Stimulated activated CD4-positive, alpha-beta T cell treated with anti-CD3 and anti-CD28 coated beads, Interleukin-1b, Interleukin-23, amount 100 ng/mL, for 4 hours (primary cell): ENCODE measurements around the gene USP7.
"Not testable (repeated sequence)": the region's sequence is repeated elsewhere in the genome, so short reads cannot be mapped to it uniquely, and the experiment has no call there.

ENCODE experiments used
- DNase-seq, 2 donors: peaks; one replicate each; pipeline ENCODE4 v3.0.0-alpha.2; 2020; ENCODE audit warnings: low read depth in 2 of 2

USP7 gene

GRCh38 chr16:8924214-8924613 lies 39.5 kb downstream of the USP7 start:
- no peak for DNase-seq

- no peak for DNase-seq
These were observed 40.5 kb downstream of the USP7 start for GRCh38 chr16:8923199-8923598.

DNA sequence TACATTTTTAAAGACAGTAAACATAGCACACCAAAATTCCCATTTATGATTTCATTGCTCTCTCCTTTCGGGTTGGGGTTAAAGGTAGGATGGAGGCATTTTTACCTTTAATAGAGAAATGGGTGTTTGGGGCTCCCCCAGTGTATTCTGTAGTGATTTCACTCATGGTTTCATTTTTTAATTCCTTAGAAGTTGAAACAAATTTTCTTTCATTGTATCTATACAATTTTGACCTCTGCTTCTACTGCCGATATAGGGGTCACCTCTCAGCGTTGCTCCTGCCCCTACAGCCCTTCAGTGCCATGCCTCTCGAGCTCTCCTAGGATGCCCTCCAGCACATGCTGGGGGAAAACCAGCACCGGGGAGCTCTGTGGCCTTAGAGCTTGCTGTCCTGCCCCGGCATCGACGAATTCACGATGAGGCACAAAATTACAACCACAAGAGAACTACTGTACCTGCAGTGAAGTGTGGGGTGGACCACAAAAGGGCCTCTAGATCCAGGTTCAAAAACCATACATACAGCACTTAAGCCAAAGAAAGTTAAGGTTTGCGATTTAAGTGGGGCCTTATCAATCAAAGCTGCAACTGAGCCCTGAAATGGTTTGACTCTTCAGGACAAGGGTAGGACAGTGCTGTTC lies 42.2 kb downstream of the USP7 start:
- DNase-seq: no peak

- no peak for DNase-seq
These were observed 42.9 kb downstream of the USP7 start for GRCh38 chr16:8920645-8921346.

- no peak for DNase-seq
These were observed 43.7 kb downstream of the USP7 start for GRCh38 chr16:8919934-8920462.

DNA sequence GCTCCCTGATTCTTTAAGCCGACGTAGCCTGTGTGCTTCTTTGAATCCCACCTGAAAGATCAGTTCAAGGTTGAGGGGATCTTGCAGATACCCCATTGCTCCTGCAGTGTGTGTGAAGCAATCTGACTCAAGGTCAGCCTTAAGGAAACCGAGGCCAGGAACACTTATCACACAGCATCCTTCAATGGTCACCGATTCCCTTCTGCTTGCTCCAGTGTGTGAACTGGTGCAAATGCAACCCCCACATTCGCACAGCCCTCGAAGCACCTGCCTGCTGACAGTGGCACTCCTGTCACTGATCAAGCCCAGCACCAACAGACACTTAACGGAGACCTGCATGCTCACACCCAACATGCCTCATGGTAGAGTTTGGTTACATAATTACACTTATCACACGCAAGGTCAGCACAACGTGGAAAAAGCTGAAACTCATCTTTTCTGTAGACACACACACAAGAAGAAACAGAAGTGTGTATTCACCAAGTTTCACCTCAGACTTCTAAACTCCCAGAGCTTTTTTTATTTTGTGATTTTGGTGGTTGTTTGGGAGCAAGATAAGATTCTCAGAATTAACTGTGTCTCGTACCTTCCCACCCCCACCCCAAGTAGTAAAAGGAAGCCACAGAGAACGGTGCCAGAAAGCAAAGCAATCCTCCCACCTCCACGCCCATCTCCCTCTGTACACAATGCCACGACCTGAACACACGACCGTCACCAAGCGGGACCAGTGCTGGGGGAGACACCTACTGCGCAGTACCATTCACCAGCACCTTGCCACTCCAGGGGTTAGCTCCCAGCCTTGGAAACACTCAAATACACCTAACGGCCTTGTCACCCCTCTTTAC lies 44.4 kb downstream of the USP7 start:
- no peak for DNase-seq

GRCh38 chr16:8917336-8917735 lies 46.4 kb downstream of the USP7 start:
- DNase-seq: not testable (repeated sequence)

- no peak for DNase-seq
These were observed 47.0 kb downstream of the USP7 start for GRCh38 chr16:8916541-8917225.

- DNase-seq: no peak
These were observed 47.9 kb downstream of the USP7 start for GRCh38 chr16:8915722-8916301.

DNA sequence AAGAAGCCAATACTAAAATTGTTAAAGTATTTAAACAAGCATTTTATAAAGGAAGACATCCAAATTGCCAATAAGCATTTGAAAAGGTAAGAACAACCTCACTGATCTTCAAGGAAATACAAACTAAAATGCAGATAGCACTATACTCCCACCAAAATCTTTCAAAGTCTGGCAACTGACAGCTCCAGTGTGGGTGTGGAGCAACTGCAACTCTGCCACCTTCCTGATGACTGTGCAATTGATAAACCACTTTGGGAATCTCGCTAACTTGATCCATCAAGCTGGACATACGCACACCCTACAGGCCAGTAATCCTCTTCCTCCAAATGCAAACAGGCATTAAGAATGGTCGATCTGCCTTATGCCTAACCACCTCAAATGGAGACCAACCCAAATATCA lies 49.6 kb downstream of the USP7 start:
- no peak for DNase-seq

GRCh38 chr16:8912793-8913192 lies 50.9 kb downstream of the USP7 start:
- no peak for DNase-seq

- DNase-seq: no peak
These were observed 52.9 kb downstream of the USP7 start for GRCh38 chr16:8910811-8911210.

GRCh38 chr16:8908810-8909468 lies 54.8 kb downstream of the USP7 start:
- DNase-seq: no peak

DNA sequence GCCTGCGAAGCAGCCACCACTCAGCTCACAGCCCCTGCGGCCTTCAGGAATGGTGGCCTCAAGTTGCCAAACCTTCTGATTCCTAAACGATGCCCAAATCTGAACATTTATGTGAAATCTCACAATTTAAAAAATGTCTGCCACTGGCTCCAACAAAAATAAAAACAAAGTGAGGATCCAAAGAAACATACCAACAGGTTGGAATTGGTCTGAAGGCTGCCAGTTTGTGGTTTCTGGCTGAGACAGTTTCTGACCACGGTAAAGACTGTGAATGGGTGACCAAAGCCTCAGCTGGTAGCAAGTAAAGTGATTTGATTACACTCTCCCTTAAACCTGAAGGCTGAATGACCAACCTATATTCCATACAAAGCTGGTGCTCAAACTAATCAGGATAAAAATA lies 56.6 kb downstream of the USP7 start:
- DNase-seq: no peak

- no peak for DNase-seq
These were observed 57.7 kb downstream of the USP7 start for GRCh38 chr16:8905795-8906591.

DNA sequence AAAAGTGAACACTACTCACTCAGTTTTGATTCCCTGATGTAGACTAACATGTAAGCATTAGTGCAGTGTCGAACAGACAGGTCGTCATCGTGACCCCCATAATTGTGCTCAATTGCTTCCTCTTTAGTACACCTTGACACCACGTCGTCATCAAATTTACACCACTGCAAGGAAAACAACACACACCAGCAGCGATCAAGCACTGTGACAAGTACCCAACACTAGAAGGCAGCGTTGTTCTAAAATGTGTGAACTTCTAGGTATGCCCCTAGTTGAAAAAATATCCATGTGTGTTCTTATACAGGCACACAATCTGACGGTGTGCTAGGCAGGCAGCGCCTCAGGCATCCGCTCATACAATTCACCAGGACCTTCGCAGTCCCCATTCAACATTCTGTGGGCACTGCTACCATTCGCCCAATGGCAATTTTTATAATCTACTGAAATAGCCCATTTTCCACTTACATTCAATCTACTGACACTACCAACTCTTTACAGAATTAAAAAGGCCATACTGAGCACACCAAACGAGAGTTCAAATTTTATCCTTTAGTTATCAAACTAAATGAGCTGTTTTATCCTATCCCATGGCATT lies 58.4 kb downstream of the USP7 start:
- DNase-seq: no peak

DNA sequence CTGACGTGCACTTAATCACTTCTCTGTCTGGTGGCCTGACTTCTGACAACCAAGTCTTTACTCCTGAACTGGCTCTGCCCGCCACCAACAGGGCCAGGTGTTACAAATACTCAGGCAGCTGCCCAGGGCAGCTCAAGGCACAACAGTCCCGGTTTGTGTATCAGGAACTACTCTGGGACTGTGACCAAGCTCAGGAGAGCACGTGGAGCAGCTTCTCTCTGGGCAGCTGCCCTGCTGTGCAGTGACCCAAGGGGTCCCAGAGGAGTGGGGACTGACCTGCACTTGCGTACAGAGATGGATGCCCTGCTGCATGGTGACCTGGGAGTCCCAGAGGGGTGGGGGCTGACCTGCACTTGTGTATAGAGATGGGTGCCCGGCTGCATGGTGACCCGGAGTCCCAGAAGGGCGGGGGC lies 59.7 kb downstream of the USP7 start:
- no peak for DNase-seq

- DNase-seq: no peak
These were observed 60.7 kb downstream of the USP7 start for GRCh38 chr16:8903004-8903403.

GRCh38 chr16:8901320-8901861 lies 62.3 kb downstream of the USP7 start:
- no peak for DNase-seq
